ENCODE measurements around the gene CCR6. TPM values are rescaled to one million over a fixed set of nuclear protein-coding genes. Genes with fewer than 3 reads are reported as not detected.

The CCR6 gene
- total and polyA plus RNA-seq, 4 donors: 0.17 TPM; not detected in 3

DNA sequence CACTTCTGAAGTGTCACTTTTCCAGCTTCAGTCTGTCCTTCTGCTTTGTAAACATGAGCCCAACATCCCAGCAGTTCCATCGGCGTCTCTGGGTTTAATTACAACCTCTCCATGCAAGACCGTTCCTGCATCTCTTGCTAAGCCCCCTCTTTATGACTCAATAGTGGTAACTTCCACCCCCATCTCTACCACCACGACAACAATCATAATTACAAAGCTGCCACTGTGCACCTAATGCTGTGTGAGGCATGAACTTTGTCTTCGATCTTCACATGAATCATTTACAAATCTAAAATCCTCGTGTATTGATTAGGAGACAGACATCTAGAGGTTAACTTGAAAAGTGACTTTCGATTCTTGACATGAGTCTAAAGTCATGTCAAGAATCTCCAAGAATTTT is 4.9 kb upstream of the CCR6 start:
- H3K27me3 ChIP-seq (ENCODE audit: control insufficient read depth, insufficient read depth, low read length): no peaks in the 10 kb centered on the region
- H3K9me3 ChIP-seq (ENCODE audit: control insufficient read depth, insufficient read depth, low read length): no peaks in the 10 kb centered on the region
- H3K27ac ChIP-seq (ENCODE audit: low read depth, low read length): no peak overlapping the region
- peaks cover 13% of the 10 kb centered on the region for H3K4me1 ChIP-seq (ENCODE audit: control insufficient read depth, insufficient read depth, low read length)
- H3K4me3 ChIP-seq (ENCODE audit: low read depth, low read length): no peak overlapping the region
- no peaks in the 10 kb centered on the region for H3K36me3 ChIP-seq (ENCODE audit: control insufficient read depth, insufficient read depth, low read length)
- 86% methylated on average over 5 of the region's 7 CpGs for WGBS (ENCODE audit: insufficient coverage)
- DNase-seq (ENCODE audit: low read depth in 4 of 6, low spot score in 6 of 6): no peak

DNA sequence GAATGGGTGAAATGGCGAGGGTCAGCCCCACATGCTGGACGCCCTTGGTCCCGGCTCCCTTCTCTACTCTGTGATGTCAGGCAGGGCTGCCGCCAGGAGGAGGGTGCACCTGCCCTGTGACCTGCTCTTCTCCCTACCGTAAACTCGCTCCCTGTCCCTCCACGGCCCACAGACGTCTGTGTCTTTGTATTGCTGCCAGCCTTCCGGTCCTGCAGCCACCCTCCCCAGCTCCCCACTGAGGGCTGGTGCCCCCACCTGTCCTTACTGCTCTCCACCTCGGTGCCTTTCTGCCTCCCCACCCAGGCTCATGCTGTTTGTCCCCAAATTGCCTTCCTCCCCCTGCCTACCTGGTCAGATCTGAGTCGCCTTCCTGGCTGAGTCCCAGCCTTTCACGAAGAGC is 4.1 kb upstream of the CCR6 start:
- no peak overlapping the region for H3K4me3 ChIP-seq (ENCODE audit: low read depth, low read length)
- no peak for DNase-seq (ENCODE audit: low read depth in 4 of 6, low spot score in 6 of 6)
- peaks cover 13% of the 10 kb centered on the region for H3K4me1 ChIP-seq (ENCODE audit: control insufficient read depth, insufficient read depth, low read length)
- H3K27me3 ChIP-seq (ENCODE audit: control insufficient read depth, insufficient read depth, low read length): no peaks in the 10 kb centered on the region
- H3K36me3 ChIP-seq (ENCODE audit: control insufficient read depth, insufficient read depth, low read length): no peaks in the 10 kb centered on the region
- no peaks in the 10 kb centered on the region for H3K9me3 ChIP-seq (ENCODE audit: control insufficient read depth, insufficient read depth, low read length)
- H3K27ac ChIP-seq (ENCODE audit: low read depth, low read length): no peak overlapping the region
- WGBS (ENCODE audit: insufficient coverage): 93% methylated on average over 12 of the region's 12 CpGs

DNA sequence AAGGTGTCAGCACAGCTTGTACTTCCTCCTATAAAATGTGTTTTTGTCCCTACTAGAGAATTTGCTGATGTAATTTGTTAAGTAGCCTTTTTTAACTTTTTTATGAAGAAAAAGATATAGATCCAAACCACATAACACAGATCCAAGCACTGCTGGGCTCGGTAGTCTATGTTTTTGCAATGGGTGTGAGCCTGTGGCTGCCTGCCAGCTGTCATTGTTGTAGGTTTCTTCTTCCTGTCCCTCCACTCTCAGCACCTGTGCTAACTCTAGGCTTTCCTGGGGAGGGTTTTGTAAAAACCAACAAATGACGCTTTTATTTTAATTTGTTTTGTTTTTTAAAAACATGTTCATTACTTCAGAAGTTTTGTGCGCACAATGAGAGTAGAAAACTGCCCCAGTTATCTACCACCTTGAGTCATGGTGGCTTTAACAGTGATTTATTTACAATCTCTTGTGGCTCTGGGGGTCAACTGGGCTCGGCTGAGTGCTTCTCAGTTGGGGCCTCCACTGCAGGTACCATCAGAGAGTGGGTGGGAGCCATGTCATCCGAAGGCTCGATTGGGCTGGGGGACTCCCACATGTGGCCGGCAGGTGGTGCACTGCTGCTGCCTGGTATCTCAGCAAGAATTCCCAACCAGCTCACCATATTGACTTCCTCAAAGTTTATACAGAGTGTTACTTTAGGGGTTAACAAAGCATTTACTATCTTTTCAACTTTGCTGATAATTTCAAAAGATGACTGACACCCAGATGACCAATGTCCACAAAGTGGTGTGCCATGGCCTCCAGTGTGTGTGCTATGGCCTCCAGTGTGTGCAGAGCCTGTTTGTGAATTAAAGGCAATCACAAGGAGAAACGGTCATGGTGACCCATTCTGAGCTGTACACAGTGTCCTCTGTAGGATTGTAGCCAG is 3.0 kb upstream of the CCR6 start:
- H3K4me1 ChIP-seq (ENCODE audit: control insufficient read depth, insufficient read depth, low read length): peaks cover 4% of the 10 kb centered on the region
- no peaks in the 10 kb centered on the region for H3K27me3 ChIP-seq (ENCODE audit: control insufficient read depth, insufficient read depth, low read length)
- no peak for DNase-seq (ENCODE audit: low read depth in 4 of 6, low spot score in 6 of 6)
- no peaks in the 10 kb centered on the region for H3K36me3 ChIP-seq (ENCODE audit: control insufficient read depth, insufficient read depth, low read length)
- H3K9me3 ChIP-seq (ENCODE audit: control insufficient read depth, insufficient read depth, low read length): no peaks in the 10 kb centered on the region
- no peak overlapping the region for H3K27ac ChIP-seq (ENCODE audit: low read depth, low read length)
- H3K4me3 ChIP-seq (ENCODE audit: low read depth, low read length): no peak overlapping the region
- WGBS (ENCODE audit: insufficient coverage): 96% methylated on average over 3 of the region's 8 CpGs

DNA sequence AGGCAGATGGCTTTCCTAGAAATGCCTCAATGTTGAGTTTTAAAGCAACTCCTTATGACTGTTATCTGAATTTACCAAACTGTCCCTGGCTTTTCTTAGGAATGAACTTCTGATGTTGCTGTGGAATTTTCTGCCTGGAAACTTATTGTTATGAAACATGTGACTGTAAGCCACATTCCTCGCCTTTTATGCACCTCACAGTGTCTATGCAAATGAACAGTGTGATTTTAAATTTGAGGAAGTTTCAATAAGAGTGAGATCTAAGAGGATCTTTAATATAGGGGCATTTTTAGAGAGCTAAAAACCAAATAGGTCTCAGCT is 2.4 kb upstream of the CCR6 start:
- no CpG with 5 or more reads among the region's 1 CpG for WGBS (ENCODE audit: insufficient coverage)
- Histone ChIP-seq H3K36me3 (ENCODE audit: control insufficient read depth, insufficient read depth, low read length) (no peaks in the 10 kb centered on the region), H3K4me1 (ENCODE audit: control insufficient read depth, insufficient read depth, low read length) (peaks cover 4% of the 10 kb centered on the region), H3K4me3 (ENCODE audit: low read depth, low read length) (no peak overlapping the region), H3K9me3 (ENCODE audit: control insufficient read depth, insufficient read depth, low read length) (no peaks in the 10 kb centered on the region), H3K27ac (ENCODE audit: low read depth, low read length) (no peak overlapping the region), H3K27me3 (ENCODE audit: control insufficient read depth, insufficient read depth, low read length) (no peaks in the 10 kb centered on the region)
- DNase-seq (ENCODE audit: low read depth in 4 of 6, low spot score in 6 of 6): no peak

DNA sequence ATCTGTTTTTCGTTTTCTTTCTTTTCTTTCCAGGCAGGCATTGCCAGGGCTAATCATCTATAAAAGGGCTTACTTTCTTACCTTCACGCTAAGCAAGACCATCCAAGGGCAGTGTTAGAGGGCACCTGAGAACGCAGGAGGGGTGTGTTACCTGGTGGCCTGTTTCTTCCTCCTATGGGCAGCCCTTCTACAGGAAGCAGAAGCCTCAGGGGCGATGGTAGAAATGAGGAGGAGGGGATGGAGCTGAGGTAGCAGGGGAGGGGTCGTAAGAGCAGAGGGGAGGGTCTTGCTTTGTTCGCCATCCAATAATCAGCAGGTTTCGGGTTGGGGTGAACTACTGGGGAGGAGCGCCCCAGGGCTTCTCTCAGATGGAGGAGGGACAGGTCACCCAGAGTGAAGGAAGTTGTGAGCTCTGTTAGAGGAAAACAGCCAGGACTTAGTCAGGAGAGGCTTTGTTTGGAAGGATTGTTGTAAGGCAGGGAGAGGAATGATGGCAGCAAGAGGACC is 1.5 kb upstream of the CCR6 start:
- 94% methylated on average over 6 of the region's 8 CpGs for WGBS (ENCODE audit: insufficient coverage)
- H3K4me3 ChIP-seq (ENCODE audit: low read depth, low read length): no peak overlapping the region
- H3K27me3 ChIP-seq (ENCODE audit: control insufficient read depth, insufficient read depth, low read length): no peaks in the 10 kb centered on the region
- H3K4me1 ChIP-seq (ENCODE audit: control insufficient read depth, insufficient read depth, low read length): peaks cover 1% of the 10 kb centered on the region
- no peak overlapping the region for H3K27ac ChIP-seq (ENCODE audit: low read depth, low read length)
- no peaks in the 10 kb centered on the region for H3K36me3 ChIP-seq (ENCODE audit: control insufficient read depth, insufficient read depth, low read length)
- no peaks in the 10 kb centered on the region for H3K9me3 ChIP-seq (ENCODE audit: control insufficient read depth, insufficient read depth, low read length)
- no peak for DNase-seq (ENCODE audit: low read depth in 4 of 6, low spot score in 6 of 6)

DNA sequence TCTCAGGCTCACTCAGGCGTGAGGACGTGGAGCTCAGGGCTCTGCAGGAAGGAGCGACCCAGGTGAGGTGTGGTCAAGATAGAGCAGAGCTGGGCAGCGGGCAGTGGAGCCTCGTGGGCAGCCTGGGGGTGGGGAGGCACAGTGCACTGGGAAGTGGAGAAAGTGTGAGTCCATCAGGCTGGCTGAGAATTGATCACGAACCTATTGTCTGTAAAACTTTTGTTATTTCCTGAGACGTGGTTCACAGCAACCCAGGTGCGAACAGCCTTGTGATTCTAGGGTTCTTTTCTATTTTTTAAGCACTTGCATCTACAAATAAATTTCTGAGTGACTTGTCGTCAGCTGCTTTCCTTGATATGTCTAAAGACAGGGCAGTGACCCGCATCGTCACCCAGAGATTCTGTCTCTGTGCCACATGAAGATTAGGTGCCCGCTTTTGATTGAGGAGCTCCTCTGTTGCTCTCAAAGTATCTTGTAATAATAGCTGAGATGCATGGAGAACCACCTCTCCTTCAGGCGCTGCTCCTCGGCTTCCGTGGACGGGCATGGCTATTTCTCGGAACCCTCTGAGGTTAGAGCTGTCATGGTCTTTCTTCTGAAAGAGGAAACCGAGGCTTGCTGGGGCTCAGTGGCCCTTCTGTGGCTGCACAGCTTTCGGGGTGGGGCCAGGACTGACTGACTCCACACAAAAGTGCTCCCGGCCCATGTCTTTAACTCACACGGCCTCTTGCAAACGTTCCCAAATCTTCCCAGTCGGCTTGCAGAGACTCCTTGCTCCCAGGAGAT is 662 bp upstream of the CCR6 start:
- no peak overlapping the region for H3K27ac ChIP-seq (ENCODE audit: low read depth, low read length)
- H3K9me3 ChIP-seq (ENCODE audit: control insufficient read depth, insufficient read depth, low read length): no peaks in the 10 kb centered on the region
- H3K4me3 ChIP-seq (ENCODE audit: low read depth, low read length): no peak overlapping the region
- no peaks in the 10 kb centered on the region for H3K4me1 ChIP-seq (ENCODE audit: control insufficient read depth, insufficient read depth, low read length)
- no peaks in the 10 kb centered on the region for H3K27me3 ChIP-seq (ENCODE audit: control insufficient read depth, insufficient read depth, low read length)
- DNase-seq (ENCODE audit: low read depth in 4 of 6, low spot score in 6 of 6): no peak
- no peaks in the 10 kb centered on the region for H3K36me3 ChIP-seq (ENCODE audit: control insufficient read depth, insufficient read depth, low read length)
- 93% methylated on average over 17 of the region's 23 CpGs for WGBS (ENCODE audit: insufficient coverage)

DNA sequence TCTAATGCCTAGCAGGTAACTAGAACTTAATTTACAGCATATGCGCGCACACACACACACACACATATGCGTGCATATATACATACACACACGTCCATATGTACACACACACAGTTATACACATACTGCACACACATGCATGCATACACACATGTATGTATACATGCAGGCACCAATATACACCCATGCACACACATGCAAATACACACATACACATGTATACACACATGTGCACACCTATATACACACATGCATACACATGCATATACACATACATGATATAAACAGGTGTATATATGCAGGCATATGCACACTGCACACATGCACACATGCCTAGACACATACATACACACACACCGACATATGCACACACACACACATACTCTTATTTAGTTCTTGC is 1.9 kb downstream of the CCR6 start:
- Histone ChIP-seq H3K36me3 (ENCODE audit: control insufficient read depth, insufficient read depth, low read length) (no peaks in the 10 kb centered on the region), H3K4me1 (ENCODE audit: control insufficient read depth, insufficient read depth, low read length) (no peaks in the 10 kb centered on the region), H3K4me3 (ENCODE audit: low read depth, low read length) (no peak overlapping the region), H3K9me3 (ENCODE audit: control insufficient read depth, insufficient read depth, low read length) (no peaks in the 10 kb centered on the region), H3K27ac (ENCODE audit: low read depth, low read length) (no peak overlapping the region), H3K27me3 (ENCODE audit: control insufficient read depth, insufficient read depth, low read length) (no peaks in the 10 kb centered on the region)
- no peak for DNase-seq (ENCODE audit: low read depth in 4 of 6, low spot score in 6 of 6)
- 94% methylated on average over 4 of the region's 5 CpGs for WGBS (ENCODE audit: insufficient coverage)

DNA sequence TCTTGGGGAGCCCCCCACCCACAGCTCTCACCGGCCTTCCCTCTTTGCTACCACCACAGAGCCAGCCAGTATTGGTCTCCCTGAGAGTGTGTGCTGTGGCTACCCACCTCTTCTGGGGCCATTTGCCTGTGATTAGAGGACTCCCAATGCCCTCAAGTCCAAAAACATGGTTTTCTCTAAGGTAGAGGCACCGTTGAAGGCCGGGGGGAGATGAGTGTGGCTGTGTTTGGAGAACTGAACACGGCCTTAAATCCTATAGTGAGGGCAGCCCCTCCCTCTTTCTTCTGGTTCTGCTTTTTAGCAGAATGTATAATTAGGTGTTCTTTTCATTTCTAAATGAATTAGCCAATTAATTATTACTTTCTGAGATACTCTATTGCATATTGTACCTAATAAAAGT is 2.5 kb downstream of the CCR6 start:
- H3K4me1 ChIP-seq (ENCODE audit: control insufficient read depth, insufficient read depth, low read length): no peaks in the 10 kb centered on the region
- no peaks in the 10 kb centered on the region for H3K36me3 ChIP-seq (ENCODE audit: control insufficient read depth, insufficient read depth, low read length)
- DNase-seq (ENCODE audit: low read depth in 4 of 6, low spot score in 6 of 6): no peak
- H3K4me3 ChIP-seq (ENCODE audit: low read depth, low read length): no peak overlapping the region
- H3K27ac ChIP-seq (ENCODE audit: low read depth, low read length): no peak overlapping the region
- no peaks in the 10 kb centered on the region for H3K27me3 ChIP-seq (ENCODE audit: control insufficient read depth, insufficient read depth, low read length)
- WGBS (ENCODE audit: insufficient coverage): 72% methylated on average over 2 of the region's 4 CpGs
- no peaks in the 10 kb centered on the region for H3K9me3 ChIP-seq (ENCODE audit: control insufficient read depth, insufficient read depth, low read length)

DNA sequence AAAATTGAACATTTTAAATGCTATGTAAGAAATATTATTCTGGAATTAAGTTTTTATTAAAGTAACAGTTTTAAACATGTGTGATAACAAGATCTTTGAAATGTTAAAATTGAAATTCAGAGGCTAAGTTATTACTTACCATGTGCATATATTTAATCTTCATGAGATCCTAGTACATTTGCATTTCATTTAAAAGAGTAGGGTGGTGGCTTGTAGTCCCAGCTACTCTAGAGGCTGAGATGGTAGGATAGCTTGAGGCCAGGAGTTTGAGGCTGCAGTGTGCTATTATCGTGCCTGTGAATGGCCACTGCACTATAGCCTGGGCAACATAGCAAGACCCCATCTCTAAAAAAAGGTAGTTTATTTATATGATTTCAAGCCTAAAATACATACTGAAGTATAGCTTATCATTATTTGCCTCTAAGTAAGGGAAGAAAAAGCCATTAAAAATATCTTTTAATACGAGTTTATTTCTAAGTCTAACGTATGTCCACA is 3.0 kb downstream of the CCR6 start:
- Histone ChIP-seq H3K4me1 (ENCODE audit: control insufficient read depth, insufficient read depth, low read length) (no peaks in the 10 kb centered on the region), H3K4me3 (ENCODE audit: low read depth, low read length) (no peak overlapping the region), H3K27ac (ENCODE audit: low read depth, low read length) (no peak overlapping the region), H3K36me3 (ENCODE audit: control insufficient read depth, insufficient read depth, low read length) (no peaks in the 10 kb centered on the region), H3K9me3 (ENCODE audit: control insufficient read depth, insufficient read depth, low read length) (no peaks in the 10 kb centered on the region), H3K27me3 (ENCODE audit: control insufficient read depth, insufficient read depth, low read length) (no peaks in the 10 kb centered on the region)
- 90% methylated on average over 2 of the region's 3 CpGs for WGBS (ENCODE audit: insufficient coverage)
- DNase-seq (ENCODE audit: low read depth in 4 of 6, low spot score in 6 of 6): no peak

Data from spinal cord (tissue), 10 donors.